Germinal center (tissue), 1 donor: ENCODE measurements around the gene LIG3.
"Not testable (repeated sequence)": the region's sequence is repeated elsewhere in the genome, so short reads cannot be mapped to it uniquely, and the experiment has no call there.

ENCODE experiments used
- DNase-seq: peaks from one replicate; pipeline ENCODE4 v3.0.0; 2012; ENCODE audit warnings: mixed read lengths, low spot score

The LIG3 gene

DNA sequence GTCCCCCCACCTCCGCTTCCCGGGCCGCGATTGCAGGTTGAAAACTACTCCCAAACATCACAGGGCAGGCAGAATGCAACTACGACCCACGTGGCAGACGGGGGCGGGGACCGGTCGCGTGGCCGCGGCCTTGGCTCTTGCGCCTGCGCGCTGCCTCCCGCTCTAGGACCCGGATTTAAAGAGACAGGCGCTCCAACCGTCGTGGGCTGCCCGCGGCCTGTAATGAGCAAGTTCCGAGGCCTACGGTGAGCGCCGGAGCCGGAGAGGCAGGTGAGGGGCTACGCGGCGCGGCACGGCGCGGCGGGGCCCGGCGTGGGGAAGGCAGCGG is at the start of gene LIG3:
Gene LIG3 (plus strand): TSS at position 160 of the 328 bp plus-strand sequence. CDS start 2,494 bp downstream, outside the sequence.
- DNase-seq: peak; percentile 94

GRCh38 chr17:34950780-34951179 is 29.5 kb upstream of the LIG3 start:
- not testable (repeated sequence) for DNase-seq

GRCh38 chr17:34958438-34958837 is 21.9 kb upstream of the LIG3 start:
- DNase-seq: no peak

DNA sequence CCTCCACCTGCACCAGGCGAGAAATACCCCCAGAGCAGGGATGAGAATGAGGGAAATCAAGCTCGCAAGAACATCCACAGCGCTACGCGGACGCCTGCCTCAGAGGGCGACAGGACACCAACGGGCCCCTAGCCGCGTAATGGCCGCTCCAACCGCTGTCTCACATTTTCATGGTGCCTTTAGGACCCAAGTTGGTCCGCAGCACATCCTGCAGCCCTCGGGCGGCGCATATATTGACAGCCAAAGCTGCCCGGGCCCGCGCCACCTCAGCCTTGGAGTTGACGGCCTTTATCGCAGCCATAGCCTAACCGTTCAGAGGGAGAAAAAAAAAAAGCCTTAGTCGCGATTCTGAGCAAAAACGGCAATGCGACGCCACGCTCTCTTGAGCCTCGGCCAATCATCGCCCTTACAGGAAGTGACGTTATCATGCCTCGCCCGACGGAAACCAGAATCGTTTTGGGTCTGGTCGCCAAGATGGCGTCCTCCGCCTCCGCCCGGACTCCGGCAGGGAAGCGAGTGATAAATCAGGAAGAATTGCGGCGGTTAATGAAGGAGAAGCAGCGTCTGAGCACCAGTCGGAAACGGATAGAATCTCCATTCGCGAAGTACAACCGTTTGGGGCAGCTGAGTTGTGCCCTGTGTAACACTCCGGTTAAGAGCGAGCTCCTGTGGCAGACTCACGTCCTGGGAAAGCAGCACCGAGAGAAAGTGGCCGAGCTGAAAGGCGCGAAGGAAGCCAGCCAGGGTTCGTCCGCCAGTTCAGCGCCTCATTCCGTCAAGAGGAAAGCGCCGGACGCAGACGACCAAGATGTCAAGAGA is 19.0 kb upstream of the LIG3 start, which contains the start of the genes CCT6B and ZNF830:
Gene CCT6B (minus strand): TSS at position 368 of the 819 bp plus-strand sequence. CDS start 67 bp downstream, at position 301.
Gene ZNF830 (plus strand): TSS at position 448 of the 819 bp plus-strand sequence. CDS start 27 bp downstream, at position 475.
- DNase-seq: peak; percentile 94

DNA sequence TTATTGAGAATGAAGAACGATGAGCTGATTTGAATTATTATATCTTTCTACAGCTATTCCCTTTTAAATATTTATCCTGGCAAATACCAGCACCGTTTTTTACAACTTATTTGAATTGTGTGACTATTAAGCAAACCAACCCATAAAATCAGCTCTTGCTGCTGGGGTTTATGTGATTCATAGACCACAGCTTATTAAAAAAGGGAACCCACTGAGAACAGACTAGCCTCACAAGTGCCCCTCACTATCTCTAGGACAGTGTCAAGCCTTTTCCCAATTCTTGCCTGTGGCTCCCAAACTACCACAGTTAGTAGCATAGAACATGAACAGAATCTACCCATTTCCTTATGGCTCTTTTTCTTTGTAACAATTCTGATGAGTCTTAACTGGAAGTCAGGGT is 6.1 kb upstream of the LIG3 start:
- no peak for DNase-seq

DNA sequence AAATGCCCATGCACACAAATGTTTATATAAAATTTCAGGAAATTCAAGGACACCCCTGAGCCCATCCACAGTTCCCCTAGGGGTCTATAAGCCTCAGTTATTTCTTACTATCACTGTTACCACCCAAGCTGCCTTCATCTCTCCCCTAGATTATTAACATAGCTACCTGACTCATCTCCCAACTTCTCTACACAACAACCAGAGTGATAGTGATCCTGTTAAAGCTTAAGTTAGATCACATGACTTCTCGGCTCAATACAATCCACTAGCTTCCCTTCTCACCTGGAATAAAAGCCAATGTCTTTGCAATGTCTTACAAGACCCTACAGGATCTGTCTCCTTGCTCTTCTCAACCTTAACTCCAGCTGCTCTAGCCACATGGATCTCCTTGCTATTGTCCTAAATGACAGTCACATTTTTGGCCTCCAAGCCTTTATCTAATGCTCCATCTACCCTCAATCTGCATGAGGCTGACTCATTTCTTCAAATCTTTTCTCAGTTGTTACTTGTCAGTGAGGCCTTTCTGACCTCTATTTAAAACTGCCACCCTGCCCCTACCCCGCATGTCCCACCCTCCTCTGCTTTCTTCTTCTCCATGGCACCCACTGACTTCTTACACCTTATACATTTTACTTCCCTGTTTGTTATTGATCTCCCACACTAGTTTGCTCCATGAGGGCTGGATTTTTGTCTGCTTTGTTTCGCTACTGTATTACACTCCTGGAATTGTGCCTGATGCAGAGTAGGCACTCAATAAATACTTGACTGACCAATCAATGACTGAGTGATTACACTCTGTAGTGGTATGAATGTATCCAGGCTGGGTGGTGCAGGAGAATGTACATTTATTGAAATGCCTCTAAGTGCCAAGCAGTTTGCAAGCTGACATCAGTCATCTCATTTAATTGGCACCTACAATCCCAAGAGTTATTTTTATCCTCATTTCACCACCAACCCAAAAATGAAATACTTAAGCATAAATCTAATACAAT is 5.2 kb upstream of the LIG3 start:
- no peak for DNase-seq

DNA sequence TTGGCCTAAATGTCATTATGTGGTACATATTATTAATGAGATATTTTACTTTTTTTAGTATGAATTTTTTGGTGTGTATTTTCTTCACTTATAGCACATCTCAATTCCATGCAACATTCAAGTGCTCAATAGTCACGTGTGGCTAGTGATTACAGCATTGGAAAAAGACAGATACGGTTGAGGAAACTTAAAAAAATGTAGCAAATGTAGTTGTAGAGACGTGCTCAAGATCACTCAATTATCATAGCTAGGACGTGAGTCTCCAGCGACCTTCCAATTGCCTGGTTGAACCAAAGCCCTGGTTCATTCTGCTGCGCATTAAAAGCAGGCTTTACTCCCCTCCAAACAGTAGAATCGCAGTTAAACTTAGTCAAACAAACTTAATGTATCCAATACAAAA is 1.2 kb upstream of the LIG3 start:
- DNase-seq: no peak

GRCh38 chr17:34979650-34980352 is 511 bp upstream of the LIG3 start:
- DNase-seq: no peak

GRCh38 chr17:34980681-34981537 is 597 bp downstream of the LIG3 start:
- DNase-seq: peak; percentile 92

- no peak for DNase-seq
These were observed 1.4 kb downstream of the LIG3 start for GRCh38 chr17:34981538-34982241.

DNA sequence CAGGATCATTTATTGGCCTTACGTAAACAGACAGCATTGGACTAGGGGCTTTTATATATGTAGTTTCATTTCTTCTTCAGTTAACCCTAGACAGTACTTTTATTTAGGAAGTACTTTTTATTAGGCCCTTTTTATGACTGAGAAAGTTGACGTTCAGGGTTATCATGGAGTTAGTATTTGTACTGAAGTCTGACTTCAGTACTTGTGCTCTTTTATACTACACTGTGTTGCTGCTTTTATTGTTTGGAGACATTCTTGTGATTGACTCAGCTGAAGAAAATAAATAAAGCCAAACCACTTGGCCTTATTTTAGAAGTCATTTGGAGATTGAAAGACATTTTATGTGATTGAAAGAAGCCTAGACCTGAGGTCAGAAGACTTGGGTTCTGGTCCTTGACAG is 6.9 kb downstream of the LIG3 start:
- DNase-seq: no peak

DNA sequence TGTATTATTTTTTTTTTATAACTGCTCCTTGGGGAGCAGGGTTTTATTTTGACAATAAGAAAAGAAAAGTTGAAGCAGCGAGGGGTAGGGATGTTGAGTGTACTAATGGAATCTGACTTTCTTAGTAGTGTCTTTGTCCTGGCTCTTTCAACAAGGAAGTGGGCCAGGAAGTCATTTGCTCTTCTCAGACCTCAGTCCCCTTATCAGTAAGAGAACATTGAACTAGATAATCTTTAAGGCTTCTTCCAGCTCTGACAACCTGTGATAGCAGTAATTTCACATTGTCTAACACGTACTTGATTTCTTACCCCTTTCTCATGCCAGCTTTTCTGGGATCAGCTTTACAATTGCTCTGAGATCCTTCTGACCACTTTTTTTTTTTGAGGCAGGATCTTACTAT is 8.3 kb downstream of the LIG3 start:
- DNase-seq: no peak

- no peak for DNase-seq
These were observed 9.2 kb downstream of the LIG3 start for GRCh38 chr17:34989473-34989872.

DNA sequence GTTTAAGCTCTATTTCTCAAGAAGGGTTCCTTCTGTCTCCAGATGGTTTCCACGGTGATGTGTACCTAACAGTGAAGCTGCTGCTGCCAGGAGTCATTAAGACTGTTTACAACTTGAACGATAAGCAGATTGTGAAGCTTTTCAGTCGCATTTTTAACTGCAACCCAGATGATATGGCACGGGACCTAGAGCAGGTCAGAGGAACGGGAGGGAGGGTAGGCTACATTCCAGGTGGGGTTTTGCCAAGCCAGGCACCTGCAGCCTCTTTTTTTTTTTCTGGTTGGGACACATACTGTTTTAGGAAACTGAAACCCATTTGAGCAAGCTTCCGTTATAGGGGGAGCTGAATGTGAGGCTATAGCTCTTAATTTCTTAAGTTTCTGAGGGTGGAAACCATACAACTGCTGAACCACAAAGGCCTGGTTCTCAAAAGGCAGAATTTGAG is 10.6 kb downstream of the LIG3 start:
- DNase-seq: no peak

DNA sequence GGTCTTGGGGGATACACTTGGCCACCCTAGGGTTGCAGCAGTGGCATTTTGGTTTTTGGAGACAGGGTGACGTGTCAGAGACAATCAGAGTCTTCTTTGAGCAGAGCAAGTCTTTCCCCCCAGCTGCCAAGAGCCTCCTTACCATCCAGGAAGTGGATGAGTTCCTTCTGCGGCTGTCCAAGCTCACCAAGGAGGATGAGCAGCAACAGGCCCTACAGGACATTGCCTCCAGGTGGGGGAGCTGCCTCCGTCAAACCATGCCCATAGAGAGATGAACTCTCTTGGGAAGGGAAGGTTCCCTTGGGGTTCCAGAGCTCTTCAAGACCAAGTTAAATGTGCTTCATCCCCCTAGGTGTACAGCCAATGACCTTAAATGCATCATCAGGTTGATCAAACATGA is 11.3 kb downstream of the LIG3 start:
- no peak for DNase-seq

DNA sequence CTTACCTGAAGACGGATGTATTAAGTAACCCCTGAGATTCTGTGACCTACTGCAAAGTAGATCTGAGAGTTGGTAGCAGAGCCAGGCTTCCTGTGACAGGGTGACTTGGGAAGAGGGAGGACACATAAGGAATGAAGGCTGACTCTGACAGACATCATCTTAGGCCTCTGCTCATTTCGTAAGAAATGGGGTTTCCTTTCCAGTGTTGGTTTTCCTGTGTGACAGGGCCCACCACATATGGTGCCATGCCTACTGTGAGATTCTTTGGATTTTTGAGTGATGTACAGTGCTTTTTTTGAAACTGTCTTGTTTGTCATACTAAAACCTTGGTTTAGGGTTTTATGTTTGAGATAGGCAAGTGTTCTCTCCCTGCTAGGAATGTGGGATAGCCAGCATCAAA is 12.7 kb downstream of the LIG3 start:
- DNase-seq: no peak

DNA sequence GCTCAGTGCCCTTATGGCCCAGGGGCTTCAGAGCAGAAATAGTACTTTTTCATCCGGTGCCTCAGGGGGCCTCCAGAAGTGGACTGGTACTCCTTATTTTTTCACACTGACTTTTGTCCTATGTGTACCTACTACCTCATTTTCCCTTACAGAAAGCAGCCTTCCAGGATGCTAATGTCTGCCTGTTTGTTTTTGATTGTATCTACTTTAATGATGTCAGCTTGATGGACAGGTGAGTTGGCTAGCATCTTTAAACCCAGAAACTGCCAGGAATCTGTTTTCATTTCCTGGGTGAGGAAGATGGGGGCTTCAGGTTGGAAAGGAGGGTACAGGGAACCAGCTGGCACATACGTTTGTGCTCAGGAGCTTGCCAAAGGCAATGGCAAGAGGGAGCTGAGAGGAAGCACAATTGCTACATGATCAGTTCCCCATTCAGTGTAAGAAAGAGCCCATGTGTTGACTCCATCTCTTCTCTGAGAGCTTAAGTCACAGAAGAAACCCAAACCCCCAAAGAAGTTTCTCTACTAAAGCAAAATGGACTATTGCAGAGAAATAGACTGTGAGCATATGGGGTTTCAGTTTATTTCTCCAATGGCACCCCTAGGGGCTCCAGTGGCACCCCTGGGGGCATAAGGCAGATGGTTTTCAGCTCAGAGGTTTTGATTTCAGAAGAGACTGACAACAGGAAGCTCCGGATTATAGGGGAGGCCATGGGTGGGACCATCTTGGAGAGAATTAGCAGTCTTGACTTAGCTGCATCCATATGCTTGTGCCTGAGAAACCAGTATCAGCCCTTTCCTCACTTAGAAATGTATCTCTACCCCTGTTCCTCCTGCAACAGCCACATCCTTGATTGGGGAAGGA is 16.3 kb downstream of the LIG3 start:
- no peak for DNase-seq

DNA sequence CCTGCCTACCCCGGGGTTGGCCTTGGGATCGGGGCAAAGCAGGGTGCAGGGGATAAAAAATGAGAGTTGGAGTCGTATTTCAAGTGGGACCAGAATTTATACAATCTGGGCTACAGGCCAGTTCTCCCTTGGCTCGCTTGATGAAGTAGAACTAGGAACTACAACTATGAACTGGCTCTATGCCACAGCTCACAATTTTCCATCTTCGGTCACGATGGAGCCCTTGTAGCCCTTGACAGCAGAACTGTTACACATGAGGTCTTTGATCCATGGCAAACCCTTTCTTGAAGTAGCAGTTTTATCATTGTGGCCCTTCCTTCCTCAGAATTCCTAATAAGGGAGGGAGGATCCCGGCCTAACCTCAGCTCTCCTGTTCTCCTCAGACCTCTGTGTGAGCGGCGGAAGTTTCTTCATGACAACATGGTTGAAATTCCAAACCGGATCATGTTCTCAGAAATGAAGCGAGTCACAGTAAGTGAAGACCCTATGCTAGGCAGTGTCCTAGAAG is 17.1 kb downstream of the LIG3 start:
- no peak for DNase-seq

- peak; percentile 86 for DNase-seq
These were observed 17.9 kb downstream of the LIG3 start for GRCh38 chr17:34998205-34998604.
